GM12801 (cell line): Measurements from ENCODE around the gene CDCA4.

Source experiments
- CTCF ChIP-seq: IDR thresholded peaks from one replicate; pipeline ENCODE4 v1.5.1; 2011; ENCODE audit warnings: control low read depth; ENCODE audit not compliant: insufficient read length; ENCODE audit errors: extremely low read depth

Gene CDCA4

GRCh38 chr14:105047283-105048016 lies 26.6 kb upstream of the CDCA4 start:
- no peak for TF ChIP-seq CTCF

GRCh38 chr14:105046891-105047282 lies 26.0 kb upstream of the CDCA4 start:
- no peak for TF ChIP-seq CTCF

- TF ChIP-seq CTCF: peak; percentile 74
Measured at GRCh38 chr14:105045710-105046326, 24.9 kb upstream of the CDCA4 start.

GRCh38 chr14:105043641-105044040 lies 22.8 kb upstream of the CDCA4 start:
- no peak for TF ChIP-seq CTCF

GRCh38 chr14:105042813-105043212 lies 21.9 kb upstream of the CDCA4 start:
- TF ChIP-seq CTCF: no peak

- TF ChIP-seq CTCF: no peak
Measured at GRCh38 chr14:105041841-105042765, 21.2 kb upstream of the CDCA4 start.

- no peak for TF ChIP-seq CTCF
Measured at GRCh38 chr14:105039458-105040205, 18.7 kb upstream of the CDCA4 start.
